Smooth muscle cell of the pulmonary artery (primary cell): ENCODE data around the gene AAMDC. TPM values are rescaled to one million over a fixed set of nuclear protein-coding genes. Genes with fewer than 3 reads are reported as not detected.

Source experiments
- total RNA-seq: library from RNA; depleted of rRNA; stranded (reverse); fragments of >200 nt; gene quantifications from 2 replicates; pipeline ENCODE4 v1.2.3, GENCODE V29; 2014

The AAMDC gene
- total RNA-seq, result 17.3 and 32.2 TPM in 2 replicates

GRCh38 chr11:77820565-77821348 is at the start of gene AAMDC, which contains the start of gene RSF1:
Gene AAMDC, plus strand, starts transcription at chr11:77821144. Its CDS starts 21,353 bp downstream, at chr11:77842497.
Gene RSF1, minus strand, starts transcription at chr11:77820722. Its CDS starts 8 bp downstream, at chr11:77820714.

Other genes with a start within 250 kb of the AAMDC start
- 1.6 and 3.0 TPM in 2 replicates for gene AQP11, start 231.2 kb upstream of the AAMDC start, total RNA-seq
- gene CLNS1A, start 183.3 kb upstream of the AAMDC start, total RNA-seq, result 155 and 172 TPM in 2 replicates
- 24.5 and 28.9 TPM in 2 replicates for gene RSF1, start 422 bp upstream of the AAMDC start, total RNA-seq
- gene INTS4, start 173.5 kb downstream of the AAMDC start, total RNA-seq, result 27.2 and 29.4 TPM in 2 replicates
- gene KCTD14, start 202.1 kb downstream of the AAMDC start, total RNA-seq, result 0.50 and 0.72 TPM in 2 replicates
- gene THRSP, start 242.7 kb downstream of the AAMDC start, total RNA-seq, result not detected in 2 replicates